HG03439 (cell line): Measurements from ENCODE around the gene ARHGAP9.

ENCODE experiments used
- ATAC-seq: cut with Tn5 transposase; IDR thresholded peaks from one replicate; pipeline ENCODE4 v1.9.1; 2021; ENCODE audit warnings: mild to moderate bottlenecking, moderate library complexity; ENCODE audit not compliant: unreplicated experiment

The ARHGAP9 gene

GRCh38 chr12:57479376-57480115 lies at the start of gene ARHGAP9:
Gene ARHGAP9, minus strand, starts transcription at chr12:57479866. Its CDS starts 460 bp downstream, at chr12:57479406.
- ATAC-seq = no peak

- ATAC-seq = no peak
Measured at GRCh38 chr12:57528831-57529555, 49.3 kb upstream of the ARHGAP9 start.

DNA sequence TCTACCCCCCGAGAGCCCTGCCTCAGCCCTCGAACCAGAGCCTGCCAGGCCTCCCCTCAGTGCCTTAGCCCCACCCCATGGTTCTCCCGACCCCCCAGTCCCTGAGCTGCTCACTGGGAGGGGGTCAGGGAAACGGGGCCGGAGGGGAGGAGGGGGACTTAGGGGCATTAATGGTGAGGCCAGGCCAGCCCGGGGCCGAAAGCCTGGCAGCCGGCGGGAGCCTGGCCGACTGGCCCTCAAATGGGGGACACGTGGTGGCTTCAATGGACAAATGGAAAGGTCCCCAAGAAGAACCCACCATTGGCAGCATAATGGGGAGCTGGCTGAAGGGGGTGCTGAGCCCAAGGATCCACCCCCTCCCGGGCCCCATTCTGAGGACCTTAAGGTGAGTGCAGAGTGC lies 48.5 kb upstream of the ARHGAP9 start:
- no peak for ATAC-seq

GRCh38 chr12:57527184-57527583 lies 47.5 kb upstream of the ARHGAP9 start:
- ATAC-seq = no peak

GRCh38 chr12:57526477-57527126 lies 46.9 kb upstream of the ARHGAP9 start:
- ATAC-seq = no peak

DNA sequence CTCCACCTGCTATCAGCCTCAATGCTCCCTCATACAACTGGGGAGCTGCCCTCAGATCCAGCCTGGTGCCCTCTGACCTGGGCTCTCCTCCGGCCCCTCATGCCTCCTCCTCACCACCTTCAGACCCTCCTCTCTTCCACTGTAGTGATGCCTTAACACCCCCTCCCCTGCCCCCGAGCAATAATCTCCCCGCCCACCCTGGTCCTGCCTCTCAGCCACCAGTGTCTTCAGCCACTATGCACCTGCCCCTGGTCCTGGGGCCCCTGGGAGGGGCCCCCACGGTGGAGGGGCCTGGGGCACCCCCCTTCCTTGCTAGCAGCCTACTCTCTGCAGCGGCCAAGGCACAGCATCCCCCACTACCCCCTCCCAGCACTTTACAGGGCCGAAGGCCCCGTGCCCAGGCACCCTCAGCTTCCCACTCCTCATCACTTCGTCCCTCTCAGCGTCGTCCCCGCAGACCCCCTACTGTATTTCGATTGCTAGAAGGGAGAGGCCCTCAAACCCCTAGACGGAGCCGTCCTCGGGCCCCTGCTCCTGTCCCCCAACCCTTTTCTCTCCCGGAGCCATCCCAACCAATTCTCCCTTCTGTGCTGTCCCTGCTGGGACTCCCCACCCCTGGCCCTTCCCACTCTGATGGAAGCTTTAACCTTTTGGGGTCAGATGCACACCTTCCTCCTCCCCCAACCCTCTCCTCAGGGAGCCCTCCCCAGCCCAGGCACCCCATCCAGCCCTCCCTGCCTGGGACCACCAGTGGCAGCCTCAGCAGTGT lies 46.1 kb upstream of the ARHGAP9 start:
- no peak for ATAC-seq

GRCh38 chr12:57524814-57525614 lies 45.3 kb upstream of the ARHGAP9 start:
- ATAC-seq = no peak

DNA sequence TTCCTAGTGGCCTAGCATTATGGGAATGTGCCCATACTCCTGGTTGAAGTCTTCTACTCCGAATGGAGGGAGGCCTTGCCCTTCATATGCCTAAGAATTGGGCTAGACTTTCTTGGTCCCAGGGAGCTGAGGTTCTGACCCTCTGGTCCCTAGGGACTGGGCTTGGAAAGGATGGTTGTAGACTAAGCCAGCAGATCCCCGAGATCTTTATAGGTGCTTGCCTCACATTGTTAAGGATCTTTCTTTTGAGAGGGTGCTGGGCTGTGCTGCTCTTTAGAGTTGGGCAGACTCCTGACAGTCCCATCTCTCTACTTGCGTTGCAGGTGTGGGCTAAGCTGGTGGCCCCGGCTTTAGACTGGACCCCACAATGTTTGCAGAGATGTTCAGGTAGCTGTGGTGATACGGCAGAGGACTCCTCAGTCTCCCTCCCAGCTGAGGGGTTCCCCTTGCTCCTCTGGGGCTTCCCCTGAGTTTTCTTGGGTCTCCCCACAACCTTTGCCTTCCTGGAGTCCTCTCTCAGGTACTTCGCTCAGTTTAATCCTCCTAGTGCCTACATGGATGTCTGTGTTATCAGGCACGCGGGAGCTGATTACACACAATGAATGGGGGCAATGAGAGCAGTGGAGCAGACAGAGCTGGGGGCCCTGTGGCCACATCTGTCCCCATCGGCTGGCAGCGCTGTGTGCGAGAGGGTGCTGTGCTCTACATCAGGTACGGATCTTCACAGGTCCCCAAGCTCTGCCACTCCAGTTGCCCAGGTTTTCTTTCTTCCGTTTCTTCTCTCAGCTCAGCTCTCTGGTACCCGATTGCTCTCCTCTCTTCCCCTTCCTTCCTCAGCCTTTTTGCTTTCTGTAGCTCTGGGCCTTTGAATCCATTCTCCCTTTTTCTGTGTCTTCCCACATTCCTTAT lies 44.3 kb upstream of the ARHGAP9 start:
- ATAC-seq = no peak

DNA sequence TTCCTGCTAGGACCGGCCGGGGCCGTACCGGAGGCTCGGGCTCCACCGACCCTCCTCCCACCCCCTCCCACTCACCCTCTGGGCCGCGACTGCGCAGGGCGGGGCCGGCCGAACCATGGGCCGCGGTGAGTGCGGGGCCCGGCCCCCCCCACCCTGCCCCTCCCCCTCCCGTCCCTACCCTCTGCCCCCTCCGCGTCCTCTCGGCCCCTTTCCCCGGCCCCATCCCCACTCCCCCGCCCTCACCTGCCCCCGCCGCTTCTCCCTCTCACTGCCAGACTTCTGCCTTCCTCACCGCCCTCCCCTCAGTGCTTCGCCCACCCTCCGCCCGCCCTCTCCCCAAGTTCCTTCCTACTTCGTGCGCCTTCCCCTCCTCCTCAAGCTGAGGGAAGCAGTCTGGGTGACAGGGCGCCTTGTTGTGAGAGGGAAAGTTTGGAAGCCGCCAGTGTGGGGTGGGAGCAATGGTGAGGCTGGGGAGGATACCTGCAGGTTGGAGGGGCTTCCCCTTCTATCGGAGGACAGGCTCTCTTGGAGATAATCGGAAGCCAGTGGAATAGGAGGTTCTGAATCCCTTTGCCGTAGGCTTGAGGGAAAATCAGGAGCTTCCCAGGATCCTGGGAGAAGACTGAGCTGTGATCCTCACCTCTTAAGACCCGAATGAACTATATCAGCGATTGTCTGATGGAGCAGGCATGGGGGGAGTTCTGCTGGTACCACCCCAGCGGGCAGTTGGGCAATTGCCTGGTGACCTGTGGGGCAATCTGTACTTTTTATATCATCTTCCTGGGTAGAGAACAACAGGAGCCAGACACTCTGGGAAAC lies 43.4 kb upstream of the ARHGAP9 start:
- no peak for ATAC-seq

- ATAC-seq = peak; percentile 43
Measured at GRCh38 chr12:57522011-57522886, 42.6 kb upstream of the ARHGAP9 start, which contains the start of gene MBD6. Gene MBD6, plus strand, starts transcription at chr12:57522824. Its CDS starts 1,480 bp downstream, at chr12:57524304.

DNA sequence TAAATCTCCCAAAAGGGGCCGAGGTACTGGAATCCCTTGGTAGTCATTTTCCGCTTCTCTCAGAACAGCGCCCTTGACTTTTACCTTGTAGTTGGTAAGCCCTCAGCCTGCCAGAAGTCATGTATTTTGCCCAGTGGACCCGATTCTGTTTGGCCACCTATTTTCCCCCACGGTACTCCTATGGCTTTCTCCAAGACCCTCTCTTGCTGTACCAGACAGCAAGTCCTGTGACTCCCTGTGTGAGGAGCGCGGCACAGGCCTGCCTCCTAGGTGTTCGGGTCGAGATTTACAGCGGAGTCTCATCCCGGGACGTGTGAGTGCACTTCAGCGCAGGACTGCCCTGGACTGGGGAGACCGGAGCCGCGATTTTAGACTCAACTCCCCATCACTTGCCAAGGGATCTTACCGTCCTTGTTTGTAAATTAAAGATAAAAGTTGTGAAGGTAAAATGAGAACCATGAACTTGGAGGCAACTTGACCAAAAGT lies 41.9 kb upstream of the ARHGAP9 start:
- no peak for ATAC-seq

GRCh38 chr12:57520053-57520818 lies 40.6 kb upstream of the ARHGAP9 start, which contains the start of gene DDIT3:
Gene DDIT3, minus strand, starts transcription at chr12:57520514. Its CDS starts 3,108 bp downstream, at chr12:57517406.
- peak; percentile 52 for ATAC-seq

DNA sequence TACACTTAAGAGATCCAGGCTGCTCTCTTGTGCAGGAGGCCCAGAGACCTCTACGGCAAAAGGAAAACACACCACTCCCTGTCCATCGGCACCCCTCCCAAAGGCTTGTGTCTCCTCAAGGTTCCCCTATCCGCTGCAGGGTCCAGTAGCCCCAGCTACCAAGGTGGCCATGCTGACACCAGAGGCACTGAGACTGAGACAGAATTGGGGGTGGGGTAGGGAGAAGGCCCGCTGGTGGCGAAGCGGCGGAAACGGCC lies 40.1 kb upstream of the ARHGAP9 start:
- no peak for ATAC-seq

GRCh38 chr12:57518920-57519795 lies 39.5 kb upstream of the ARHGAP9 start:
- no peak for ATAC-seq

DNA sequence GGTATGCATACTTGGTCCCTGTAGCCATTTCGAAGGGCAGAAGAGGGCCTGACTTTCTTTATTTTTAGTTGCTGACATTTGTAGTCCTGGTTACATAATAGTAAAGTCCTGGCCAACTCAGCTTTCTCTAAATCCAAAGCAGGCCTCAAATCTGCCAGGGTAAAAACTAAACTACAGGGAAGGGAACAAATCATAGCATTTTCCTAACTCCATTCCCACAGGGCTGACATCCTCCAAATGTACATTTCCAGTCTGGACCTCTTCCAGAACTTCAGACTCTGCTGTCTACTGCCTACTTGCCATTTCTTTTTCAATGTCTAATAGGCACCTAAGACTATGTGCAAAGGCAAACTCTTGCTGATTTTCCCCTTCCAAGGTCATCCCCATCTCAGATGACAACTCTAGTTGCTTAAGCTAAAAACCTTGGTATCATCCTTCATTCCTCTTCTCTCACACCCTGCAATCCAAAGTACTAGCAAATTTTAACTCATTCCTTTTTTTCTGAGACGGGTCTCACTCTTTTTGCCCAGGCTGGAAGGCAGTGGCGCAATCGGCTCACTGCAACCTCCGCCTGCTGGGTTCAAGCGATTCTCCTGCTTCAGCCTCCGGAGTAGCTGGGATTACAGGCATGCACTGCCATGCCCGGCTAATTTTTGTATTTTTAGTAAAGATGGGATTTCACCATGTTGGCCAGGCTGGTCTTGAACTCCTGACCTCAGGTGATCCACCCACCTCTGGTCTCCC lies 38.7 kb upstream of the ARHGAP9 start:
- ATAC-seq = no peak
